ENCODE data around the gene CSMD2.

CSMD2 gene

DNA sequence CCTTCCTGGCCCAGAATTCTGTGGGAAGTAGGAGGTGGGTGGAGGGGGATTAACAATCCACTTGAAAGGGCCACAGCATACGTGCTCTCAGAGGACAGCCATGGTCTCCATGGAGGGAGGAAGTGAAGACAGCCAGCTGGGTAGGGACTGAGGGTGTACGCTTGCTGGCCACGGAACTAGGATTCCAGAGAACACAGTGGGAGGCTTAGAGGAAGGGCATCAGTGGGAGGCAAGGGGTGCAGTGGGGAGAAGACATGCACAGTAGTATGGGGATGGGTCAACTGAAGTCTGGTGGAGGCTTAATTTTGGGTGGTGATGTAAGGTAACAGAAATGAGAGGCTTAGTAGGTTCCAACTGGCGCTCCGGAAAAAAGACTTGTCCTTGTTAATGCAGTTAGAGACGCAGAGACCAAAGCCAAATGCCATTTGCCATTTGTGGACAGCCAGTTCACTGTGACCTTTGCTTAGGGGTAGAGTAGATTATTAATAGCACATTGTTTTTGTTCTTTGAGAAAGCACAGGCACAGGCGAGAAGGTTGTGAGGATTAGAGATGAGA, 589.6 kb downstream of the CSMD2 start:
- no peak for DNase-seq (ENCODE audit: low read depth in 1 of 2, low spot score in 1 of 2)

DNA sequence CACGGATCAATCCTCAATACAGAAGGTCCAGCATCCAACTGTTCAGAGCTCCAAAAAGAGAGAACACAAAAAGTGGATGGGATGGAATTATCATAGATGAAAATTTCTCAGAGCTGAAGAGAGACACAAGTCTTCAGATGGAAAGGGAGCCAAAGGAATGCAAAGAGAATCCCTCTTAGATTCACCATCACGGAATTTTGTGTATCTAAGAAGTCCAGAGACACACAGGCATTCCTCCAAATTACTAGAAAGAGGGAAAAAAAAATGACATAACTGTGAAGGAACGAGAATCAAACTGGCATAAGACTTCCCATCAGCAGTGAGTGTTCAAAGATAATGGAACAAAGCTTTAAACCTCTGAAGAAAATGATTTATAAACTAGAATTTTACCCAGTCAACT, 591.4 kb downstream of the CSMD2 start:
- DNase-seq (ENCODE audit: low read depth in 1 of 2, low spot score in 1 of 2) = no peak

DNA sequence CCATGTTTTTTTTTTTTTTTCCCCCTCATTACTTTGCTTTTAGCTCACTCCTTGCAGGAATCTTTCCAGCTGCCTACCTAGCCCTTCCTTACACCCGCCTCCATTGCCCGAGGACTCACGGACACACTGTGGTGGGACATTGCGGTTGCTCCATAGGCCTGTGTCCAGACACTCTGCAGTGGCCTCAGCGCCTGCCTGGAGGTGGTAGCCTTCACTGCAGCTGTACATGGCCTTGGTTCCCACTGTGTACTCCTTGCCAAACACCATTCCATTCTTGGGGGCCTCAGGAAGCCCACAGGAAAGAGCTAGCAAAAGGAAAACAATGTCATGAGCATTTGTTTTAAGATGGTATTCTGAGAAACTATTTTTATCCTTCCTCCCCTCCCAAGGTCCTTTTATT, 592.6 kb downstream of the CSMD2 start:
- no peak for DNase-seq (ENCODE audit: low read depth in 1 of 2, low spot score in 1 of 2)

DNA sequence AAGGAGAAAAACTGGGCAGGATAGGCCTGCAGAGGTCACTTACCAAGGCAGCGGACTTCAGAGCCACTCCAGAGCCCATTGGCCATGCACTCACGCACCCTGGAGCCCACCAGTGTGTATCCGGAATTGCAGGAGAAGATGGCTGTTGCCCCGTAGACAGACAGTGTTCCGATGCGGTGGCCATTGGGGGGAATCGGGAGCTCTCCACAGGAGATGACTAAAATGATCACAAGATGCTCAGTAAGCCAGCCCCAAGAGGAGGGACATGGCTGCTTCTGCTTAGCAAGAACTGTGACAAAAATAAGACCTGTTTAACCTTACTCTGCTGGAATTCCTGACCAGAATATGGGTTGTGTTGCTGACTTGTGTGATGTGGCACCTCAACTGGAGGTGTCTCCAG, 595.7 kb downstream of the CSMD2 start:
- DNase-seq (ENCODE audit: low read depth in 1 of 2, low spot score in 1 of 2) = no peak

DNA sequence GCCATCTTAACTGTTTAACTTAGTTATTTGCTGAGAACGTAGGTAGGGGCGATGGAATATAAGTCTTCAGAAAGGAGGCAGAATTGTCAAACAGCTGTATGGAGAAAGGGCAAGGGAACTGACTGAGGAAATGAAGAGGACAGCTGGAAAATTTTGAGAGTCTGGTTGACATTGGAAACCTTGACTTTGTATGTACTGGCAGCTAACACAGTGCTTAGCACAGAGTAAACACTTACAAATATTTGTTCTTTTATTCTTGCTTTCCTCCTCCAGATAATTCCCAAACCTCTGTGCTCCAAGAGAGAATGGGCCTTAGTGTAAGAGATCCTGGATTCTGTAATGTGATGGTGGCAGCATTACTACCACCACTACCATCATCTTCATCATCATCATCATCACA, 601.3 kb downstream of the CSMD2 start:
- DNase-seq (ENCODE audit: low read depth in 1 of 2, low spot score in 1 of 2) = no peak

DNA sequence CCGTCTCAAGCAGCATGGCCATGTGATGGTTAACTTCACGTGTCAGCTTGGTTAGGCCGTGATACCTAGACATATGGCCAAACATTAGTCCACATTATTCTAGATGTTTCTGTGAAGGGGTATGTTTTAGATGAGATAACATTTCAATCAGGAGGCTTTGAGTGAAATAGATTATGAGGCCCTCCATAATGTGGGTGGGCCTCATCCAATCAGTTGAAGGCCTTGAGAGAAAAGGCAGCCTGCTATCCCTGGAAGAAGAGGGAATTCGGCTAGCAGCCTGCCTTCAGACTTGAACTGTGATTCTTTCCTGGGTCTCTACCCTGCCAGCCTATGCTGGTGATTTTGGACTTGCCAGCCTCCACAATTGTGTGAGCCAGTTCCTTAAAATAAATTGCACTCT, 602.5 kb downstream of the CSMD2 start:
- DNase-seq (ENCODE audit: low read depth in 1 of 2, low spot score in 1 of 2) = no peak

DNA sequence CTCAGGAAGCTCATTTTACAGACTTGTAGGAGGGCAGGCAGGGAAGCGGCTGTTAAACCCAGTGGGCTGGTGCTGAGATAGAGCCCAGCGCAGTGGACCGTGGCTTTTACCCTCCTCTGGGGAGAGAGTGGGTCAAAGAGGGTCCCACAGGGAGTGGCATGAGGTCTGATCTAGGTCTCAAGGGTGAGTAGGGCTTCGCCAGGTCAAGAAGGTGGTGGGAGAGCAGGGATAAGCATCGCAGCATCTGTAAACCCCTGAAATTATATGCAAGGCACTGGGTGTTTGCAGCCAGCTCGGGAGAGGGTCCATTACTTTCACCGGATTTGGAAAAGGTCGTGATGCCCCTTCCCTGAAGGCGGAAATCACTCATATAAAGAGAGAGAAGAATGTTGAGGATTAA, 603.5 kb downstream of the CSMD2 start:
- DNase-seq (ENCODE audit: low read depth in 1 of 2, low spot score in 1 of 2) = no peak

DNA sequence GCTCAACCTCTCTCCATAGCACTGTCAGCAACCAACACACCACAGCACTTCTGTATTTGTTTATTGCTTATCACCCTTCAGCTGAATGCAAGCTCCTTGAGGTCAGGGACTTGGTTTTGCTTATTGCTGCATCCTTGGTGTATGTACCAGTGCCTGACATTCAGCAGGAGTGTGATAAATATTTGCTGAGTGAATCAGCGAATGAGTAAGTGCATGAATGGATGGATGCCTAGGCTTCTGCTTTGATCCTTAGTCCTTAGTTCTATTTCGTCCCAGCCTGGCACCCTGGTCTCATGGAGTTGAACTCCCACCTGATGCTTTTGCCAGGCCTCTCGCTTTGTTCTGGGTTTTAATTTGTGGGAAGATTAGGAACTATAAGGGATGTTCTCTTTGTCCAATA, 604.4 kb downstream of the CSMD2 start:
- no peak for DNase-seq (ENCODE audit: low read depth in 1 of 2, low spot score in 1 of 2)

DNA sequence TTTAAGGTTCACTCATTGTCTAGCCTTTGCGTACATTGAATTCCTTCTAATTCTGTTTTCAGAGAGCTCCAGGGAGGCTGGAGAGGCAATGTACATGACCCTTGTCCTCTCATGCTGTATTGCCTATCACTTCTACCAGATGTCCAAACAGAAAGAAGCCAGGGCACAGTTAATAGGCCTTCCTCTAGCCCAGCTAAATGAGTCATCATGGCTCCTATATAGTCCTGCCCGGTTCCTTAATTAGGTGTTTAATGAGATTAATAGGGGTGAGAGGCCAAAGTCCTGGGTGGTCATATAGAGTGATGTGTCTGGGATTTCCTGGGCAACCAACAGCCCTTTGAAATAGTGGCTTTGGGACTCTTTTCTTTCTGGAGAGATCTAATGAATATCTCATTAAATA, 616.3 kb downstream of the CSMD2 start:
- no peak for DNase-seq (ENCODE audit: low read depth in 1 of 2, low spot score in 1 of 2)

DNA sequence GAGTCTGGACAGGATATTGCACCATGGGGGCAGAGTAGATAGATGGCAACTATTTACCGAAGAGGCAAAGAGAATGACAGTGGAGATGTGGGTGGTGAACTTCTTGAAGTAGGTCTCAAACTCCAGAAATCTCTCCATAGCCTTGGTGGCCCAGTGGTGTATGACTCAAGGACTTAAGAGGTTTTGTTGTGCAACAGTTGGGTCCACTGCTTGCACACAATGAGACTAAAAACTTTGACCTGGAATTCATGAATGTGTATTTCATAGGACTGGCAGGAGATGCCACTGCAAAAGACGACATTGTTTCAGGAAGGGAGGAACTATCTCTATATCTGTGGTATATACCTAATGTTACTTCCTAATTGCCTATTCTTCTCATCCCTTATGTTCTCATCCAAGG, 616.7 kb downstream of the CSMD2 start:
- DNase-seq (ENCODE audit: low read depth in 1 of 2, low spot score in 1 of 2) = no peak

DNA sequence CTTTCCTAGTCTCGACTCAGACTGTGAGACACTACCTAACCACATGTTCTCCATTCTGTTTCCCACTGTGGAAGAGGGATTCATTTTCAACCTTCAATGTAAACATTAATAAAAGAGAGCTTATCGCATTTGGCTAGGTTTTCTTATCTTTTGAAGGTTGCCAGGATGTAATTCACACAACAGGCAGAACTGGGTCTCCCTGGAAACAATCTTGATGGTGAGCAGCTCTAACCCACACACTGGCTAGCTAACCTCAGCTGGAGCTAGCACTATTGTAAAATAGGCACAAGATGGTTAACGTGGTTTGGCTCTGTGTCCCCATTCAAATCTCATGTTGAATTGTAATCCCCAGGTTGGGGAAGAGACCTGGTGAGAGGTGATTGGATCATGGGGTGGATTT, 617.5 kb downstream of the CSMD2 start:
- no peak for DNase-seq (ENCODE audit: low read depth in 1 of 2, low spot score in 1 of 2)

DNA sequence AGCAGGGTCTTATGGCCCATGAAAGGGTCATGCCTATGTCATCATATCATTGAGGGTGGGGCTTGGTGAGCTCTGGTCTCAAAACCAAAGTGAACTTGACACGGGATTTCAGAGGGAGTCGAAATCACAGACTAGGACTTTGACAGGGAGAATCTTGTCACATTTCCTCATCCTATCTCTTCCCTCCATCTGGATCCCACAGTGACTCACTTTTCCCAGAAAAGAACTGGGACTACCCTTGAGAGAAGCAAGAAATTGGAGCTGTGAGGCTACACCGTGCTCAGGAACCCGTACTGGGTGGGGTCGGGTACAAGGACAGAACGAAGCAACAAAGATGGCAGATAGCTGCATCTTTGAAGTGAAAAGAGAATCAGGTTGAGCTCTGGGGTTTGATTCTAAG, 623.1 kb downstream of the CSMD2 start:
- DNase-seq (ENCODE audit: low read depth in 1 of 2, low spot score in 1 of 2) = no peak

DNA sequence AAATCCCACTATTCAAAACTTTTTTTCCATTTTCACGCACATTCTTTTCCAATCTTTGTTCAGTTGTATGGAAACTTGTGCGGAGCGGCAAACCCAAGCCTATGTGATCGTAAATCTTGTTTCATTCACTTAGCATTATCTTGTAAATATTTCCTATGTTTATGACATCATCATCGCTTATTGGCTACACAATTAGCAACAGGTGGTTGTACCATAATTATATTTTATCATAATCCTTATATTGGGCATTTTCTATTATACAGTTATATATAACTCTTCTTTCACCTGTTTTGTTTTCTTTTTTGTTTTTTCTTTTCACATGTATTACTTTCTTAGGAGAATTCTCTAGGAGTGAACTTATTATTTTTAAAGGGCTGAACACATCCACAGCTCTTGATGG, 627.1 kb downstream of the CSMD2 start:
- DNase-seq (ENCODE audit: low read depth in 1 of 2, low spot score in 1 of 2) = no peak

DNA sequence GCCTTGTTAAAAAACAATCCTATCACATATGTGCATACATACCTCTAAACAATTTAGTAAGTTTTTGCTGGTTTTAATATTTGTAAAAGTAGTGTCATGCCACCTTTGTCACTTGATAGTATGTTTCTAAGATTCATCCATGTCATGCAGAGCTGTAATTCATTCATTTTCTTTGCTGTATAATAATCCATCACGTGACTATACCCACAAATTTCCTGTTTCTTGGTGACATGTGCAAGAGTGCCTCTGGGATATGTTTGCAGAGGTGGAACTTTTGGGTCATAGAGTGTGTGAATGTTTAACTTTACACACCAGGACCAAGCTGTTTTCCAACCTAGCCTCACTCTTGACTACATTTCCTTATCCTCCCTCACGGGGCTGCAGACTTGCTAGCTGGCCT, 629.7 kb downstream of the CSMD2 start:
- no peak for DNase-seq (ENCODE audit: low read depth in 1 of 2, low spot score in 1 of 2)

DNA sequence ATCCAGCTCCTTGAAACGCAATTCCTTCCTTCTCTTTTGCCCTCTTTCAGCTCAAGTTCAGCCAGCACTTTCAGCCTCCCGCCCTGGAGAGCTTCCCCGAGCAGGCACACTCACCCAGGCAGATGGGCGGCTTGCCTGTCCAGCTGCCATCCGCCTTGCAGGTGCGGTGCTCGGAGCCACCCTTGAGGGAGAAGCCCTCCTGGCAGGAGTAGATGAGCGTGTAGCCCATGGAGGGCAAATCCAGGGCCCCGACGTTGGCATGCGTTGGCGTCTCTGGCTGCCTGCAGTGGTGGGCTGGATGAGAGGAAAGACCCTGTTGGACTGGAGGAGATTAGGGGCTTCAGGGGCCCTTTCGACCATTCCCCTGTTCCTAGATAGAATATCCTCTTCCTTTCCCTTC, 632.1 kb downstream of the CSMD2 start:
- DNase-seq (ENCODE audit: low read depth in 1 of 2, low spot score in 1 of 2) = no peak

DNA sequence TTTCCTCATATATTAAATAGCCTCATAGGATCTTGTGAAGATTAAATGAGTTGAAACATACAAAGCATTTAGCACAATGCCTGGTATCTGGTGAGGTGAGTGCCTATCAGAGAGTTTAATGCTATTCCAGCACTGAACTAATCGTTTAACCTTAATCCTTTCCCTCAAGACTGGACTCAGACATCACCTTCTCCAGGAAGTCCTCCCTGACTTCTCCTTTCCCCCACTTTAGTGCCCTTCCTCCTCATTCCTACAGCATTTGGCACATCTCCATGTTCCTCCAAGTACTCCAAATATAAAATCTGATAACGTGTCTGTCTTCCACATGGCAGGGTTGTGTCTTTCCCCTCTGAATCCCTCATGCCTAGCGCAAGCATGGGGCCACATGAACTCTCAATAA, 632.8 kb downstream of the CSMD2 start:
- DNase-seq (ENCODE audit: low read depth in 1 of 2, low spot score in 1 of 2) = no peak

DNA sequence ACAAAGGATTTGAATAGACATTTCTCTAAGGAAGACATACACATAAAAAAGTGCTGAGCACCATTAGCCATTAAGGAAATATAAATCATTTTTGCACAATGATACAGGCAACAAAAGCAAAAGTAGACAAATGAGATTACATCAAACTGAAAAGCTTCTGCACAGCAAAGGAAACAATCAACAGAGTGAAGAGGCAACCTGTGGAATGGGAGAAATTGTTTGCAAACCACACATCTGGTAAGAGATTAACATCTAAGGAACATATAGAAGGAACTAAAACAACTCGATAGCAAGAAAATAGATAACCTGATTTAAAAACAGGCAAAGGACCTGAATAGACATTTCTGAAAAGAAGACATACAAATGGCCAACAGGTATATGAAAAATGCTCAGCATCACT, 635.1 kb downstream of the CSMD2 start:
- no peak for DNase-seq (ENCODE audit: low read depth in 1 of 2, low spot score in 1 of 2)

DNA sequence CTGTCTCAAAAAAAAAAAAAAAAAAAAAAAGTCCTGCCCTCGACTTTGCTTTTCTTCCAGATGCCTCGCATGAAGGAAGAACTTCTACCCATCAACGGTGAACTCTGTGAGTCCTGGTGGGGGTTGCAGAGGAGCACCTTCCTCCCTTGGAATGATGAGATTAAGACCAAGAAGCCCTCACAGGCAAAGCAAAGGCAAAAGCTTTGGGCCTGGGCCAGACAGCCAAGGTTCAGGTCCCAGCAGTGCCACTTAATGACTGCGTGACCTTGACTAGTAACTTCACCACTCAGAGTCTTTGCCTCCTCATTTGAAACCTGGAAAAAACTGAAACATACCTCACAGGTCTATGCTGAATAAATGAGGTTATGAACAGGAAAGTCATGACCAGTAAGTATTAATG, 637.1 kb downstream of the CSMD2 start:
- no peak for DNase-seq (ENCODE audit: low read depth in 1 of 2, low spot score in 1 of 2)

DNA sequence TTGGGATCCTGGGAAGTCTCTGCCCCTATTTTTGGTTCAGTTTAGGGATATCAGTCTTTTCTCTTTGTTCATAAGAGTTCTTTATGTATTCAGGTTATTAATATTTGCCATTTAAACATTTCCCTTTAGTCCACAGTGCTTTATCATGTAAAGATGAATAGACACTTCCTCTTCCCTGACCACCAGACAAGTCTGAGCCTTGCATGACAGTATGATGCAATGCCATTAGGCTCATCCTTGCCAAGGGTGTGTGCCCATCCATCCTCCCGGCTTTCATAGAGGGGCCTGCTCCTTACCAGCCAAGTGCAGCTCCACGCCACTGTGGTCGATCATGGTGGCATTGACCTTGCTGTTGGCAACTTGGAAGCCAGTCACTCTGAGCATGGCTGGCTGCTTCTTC, 640.4 kb downstream of the CSMD2 start:
- DNase-seq (ENCODE audit: low read depth in 1 of 2, low spot score in 1 of 2) = no peak

DNA sequence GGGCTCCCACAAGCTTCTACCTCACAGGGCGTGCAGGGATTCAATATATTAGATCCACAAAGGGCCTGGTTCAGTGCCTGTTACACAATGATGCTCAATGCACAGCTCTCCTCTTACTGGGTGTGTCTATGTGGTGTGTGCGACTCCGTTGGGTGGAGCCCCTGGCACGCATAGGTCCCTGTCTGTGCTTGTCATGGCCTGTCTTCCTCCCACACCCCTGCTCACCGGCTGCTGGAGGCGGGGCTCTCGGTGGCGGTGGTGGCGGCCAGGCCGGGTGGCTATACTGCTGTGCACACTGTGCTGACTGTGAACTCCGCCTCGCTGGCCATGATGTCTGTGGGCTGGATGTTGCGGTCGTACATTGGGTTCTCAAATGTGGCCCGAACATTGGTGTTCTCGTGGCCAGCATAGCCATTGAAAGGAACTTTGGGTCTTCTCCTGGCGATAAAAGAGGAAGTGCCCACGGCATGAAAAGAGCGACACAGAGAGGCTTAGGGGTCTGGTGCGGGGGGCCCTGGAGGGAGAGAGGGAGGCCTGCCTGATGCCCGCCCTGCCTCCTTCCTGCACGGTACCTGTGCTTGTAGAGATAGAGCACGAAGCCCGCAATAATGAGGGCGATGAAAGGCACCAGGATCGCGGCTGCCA, 645.7 kb downstream of the CSMD2 start:
- no peak for DNase-seq (ENCODE audit: low read depth in 1 of 2, low spot score in 1 of 2)

DNA sequence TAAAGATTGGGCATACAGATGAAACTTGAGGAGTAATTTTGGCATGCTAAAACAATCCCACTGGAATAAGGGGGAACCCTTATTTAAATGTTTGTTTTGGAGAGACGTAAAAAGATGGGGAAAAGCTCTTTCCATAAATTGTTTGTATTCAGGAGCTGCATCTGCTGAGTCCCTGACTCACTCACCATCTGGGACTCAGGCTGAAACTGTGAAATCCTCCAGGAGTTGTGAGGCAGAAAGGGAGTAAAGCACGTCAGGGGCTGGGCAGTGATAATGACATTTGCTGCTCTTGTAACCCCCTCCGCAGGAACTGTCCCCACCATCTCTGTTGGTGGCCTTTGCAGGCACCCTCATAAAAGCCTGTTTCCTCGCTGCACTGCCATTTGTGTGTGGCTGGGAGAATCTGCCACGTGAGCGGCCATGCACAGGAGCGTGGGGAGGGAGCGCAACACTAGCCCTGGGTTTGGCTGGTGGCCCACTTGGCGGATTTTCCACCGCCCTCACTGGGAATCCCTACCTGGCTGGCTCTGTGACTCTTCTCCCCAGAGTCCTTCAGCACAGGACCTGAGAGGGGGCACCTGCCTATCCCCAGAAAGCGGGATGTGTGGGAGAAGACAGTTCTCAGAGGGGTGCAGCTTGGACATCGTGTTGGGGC, 647.3 kb downstream of the CSMD2 start:
- DNase-seq (ENCODE audit: low read depth in 1 of 2, low spot score in 1 of 2) = no peak

DNA sequence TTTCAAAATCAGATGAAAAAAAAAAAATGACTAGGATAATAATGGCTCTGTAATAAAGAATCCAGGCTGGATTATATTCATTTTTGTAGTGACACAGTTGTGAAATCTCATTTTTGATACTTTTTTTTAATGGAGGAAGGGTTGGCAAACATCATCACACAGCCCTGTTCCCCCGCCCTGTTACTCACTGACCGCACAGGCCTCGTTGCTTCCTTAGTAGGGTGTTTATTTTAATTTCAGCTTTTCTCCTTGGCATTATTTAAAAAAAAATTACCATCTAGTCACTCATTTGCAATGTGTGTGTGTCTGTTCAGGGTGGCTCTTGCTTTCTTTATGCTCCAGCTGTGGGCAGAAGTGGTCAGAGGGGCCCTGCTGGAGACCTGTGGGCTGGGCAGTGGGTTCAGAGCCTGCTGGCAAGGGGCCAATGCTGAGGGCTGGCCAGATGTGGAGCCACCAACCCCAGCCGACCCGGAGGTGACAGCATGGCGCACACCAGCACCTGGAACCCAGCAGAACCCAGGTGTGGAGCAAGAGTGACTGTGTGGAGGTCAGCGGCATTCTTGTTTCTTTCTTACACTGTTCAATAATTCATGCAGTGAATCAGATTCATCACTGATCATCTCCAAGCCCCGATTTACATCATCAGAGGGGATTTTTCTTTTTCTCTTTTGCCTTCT, 648.0 kb downstream of the CSMD2 start:
- no peak for DNase-seq (ENCODE audit: low read depth in 1 of 2, low spot score in 1 of 2)

DNA sequence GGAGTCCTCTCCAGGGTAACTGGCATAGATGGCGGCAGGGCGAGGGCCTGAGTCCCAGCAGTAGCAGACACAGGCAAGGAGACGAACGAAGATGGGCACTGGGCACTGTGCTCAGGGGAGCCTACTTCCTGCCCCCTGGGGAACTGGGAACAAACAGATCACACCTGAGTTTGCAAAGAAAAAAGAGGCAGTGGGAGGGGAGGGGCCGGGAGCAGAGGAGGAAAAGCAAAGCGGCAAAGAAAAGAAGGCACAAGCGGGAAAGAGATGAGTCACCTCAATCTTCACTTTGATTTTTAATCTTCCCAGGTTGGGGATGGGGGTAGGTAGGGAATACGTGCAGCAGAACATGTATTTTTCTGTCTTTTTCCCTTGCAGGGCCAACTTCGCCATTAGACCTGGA, 648.6 kb downstream of the CSMD2 start:
- no peak for DNase-seq (ENCODE audit: low read depth in 1 of 2, low spot score in 1 of 2)

All from stimulated activated CD4-positive, alpha-beta T cell treated with anti-CD3 and anti-CD28 coated beads, Interleukin-15, amount 100 ng/mL, for 1 hour (primary cell).